HCT116 (cell line): Measurements from ENCODE around the gene TMPRSS3. TPM values are rescaled to one million over a fixed set of nuclear protein-coding genes. Genes with fewer than 3 reads are reported as not detected.

Source experiments
- ATAC-seq: fragments of 200-7000 bp; cut with Tn5 transposase; 2 replicates; pipeline ENCODE4 v1.9.1; 2020; ENCODE audit warnings: mild to moderate bottlenecking, moderate library complexity
- BruUV-seq: library from RNA; stranded (reverse); fragments of 400-500 nt; replicated peaks from 2 replicates; lab custom pipeline; 2021; lab: Mats Ljungman, UMichigan
- CTCF ChIA-PET: fragments of 300-600 bp; sonication (Branson Sonifier 250); formaldehyde crosslinking; loops from one replicate; lab custom pipeline; 2021; ENCODE audit warnings: antibody characterized with exemption; lab: Charles Lee
- POLR2A ChIA-PET: fragments of 300-600, 350-600 bp; sonication (Branson Sonifier 250); formaldehyde crosslinking; loops from one replicate; lab custom pipeline; 2021; ENCODE audit warnings: antibody characterized with exemption; lab: Charles Lee
- RAD21 ChIA-PET, 2 experiments: fragments of 300-600 bp; sonication (Branson Sonifier 250); formaldehyde crosslinking; loops; one replicate each; lab custom pipeline; 2023; ENCODE audit warnings: low total read pairs in 2 of 2; ENCODE audit not compliant: uncharacterized antibody in 2 of 2, unreplicated experiment in 2 of 2, low non-redundant PET in 1 of 2; lab: Charles Lee
- DNase-seq: peaks from one replicate; pipeline ENCODE4 v3.0.0-alpha.2; 2010; ENCODE audit warnings: low read depth, low spot score
- H2AFZ ChIP-seq: fragments of 200-600 bp; shearing (Covaris generic), sonication (generic); 2 replicates; pipeline ENCODE4 v1.6.1; 2017; ENCODE audit warnings: low read depth, mixed run types, mixed read lengths, antibody characterized with exemption, low read length; ENCODE audit not compliant: poor library complexity, severe bottlenecking
- H3K27ac ChIP-seq: 2 replicates; pipeline ENCODE4 v1.5.1; 2012; ENCODE audit warnings: low read depth, low read length
- H3K27me3 ChIP-seq: fragments of 200-600 bp; sonication (generic); 2 replicates; pipeline ENCODE4 v1.6.1; 2016; ENCODE audit warnings: mixed run types, low read length, mixed read lengths; ENCODE audit not compliant: insufficient read depth
- H3K36me3 ChIP-seq, 2 experiments: fragments of 200-500 bp in 1 of 2; fragments of 200-600 bp in 1 of 2; sonication (Bioruptor generic) in 1 of 2; sonication (generic) in 1 of 2; 2 replicates each; pipeline versions ENCODE4 v1.5.1 to v1.6.1; 2014 to 2016; ENCODE audit warnings: low read length in 2 of 2, inconsistent platforms in 1 of 2, mixed read lengths in 1 of 2, mixed run types in 1 of 2; ENCODE audit not compliant: insufficient read depth in 2 of 2, control insufficient read depth in 1 of 2
- H3K4me1 ChIP-seq, 2 experiments: fragments of 200-600 bp in 1 of 2; sonication (generic) in 1 of 2; 2 replicates each; pipeline versions ENCODE4 v1.5.1 to v1.6.1; 2012 to 2017; ENCODE audit warnings: low read length in 2 of 2, inconsistent platforms in 1 of 2, mild to moderate bottlenecking in 1 of 2, mixed read lengths in 1 of 2, mixed run types in 1 of 2, moderate library complexity in 1 of 2; ENCODE audit not compliant: insufficient read depth in 2 of 2, control insufficient read depth in 1 of 2
- H3K4me2 ChIP-seq: fragments of 200-600 bp; sonication (generic); 2 replicates; pipeline ENCODE4 v1.6.1; 2017; ENCODE audit warnings: mixed run types, low read length, mixed read lengths
- H3K4me3 ChIP-seq, 2 experiments: fragments of 200-600 bp in 1 of 2; sonication (generic) in 1 of 2; replicated peaks in 1 of 2; 2 replicates each; pipeline ENCODE4 v1.5.1; 2011 to 2016; ENCODE audit warnings: low read length in 2 of 2, control low read depth in 1 of 2, low read depth in 1 of 2, mild to moderate bottlenecking in 1 of 2, mixed read lengths in 1 of 2, mixed run types in 1 of 2
- H3K79me2 ChIP-seq: fragments of 200-600 bp; sonication (generic); 2 replicates; pipeline ENCODE4 v1.6.1; 2017; ENCODE audit warnings: mild to moderate bottlenecking, mixed run types, low read length, moderate library complexity, mixed read lengths; ENCODE audit not compliant: insufficient read depth
- H3K9ac ChIP-seq: fragments of 200-600 bp; sonication (generic); 2 replicates; pipeline ENCODE4 v1.6.1; 2016; ENCODE audit warnings: low read length, mixed read lengths
- H3K9me2 ChIP-seq: fragments of 200-600 bp; sonication (generic), shearing (Covaris generic); 2 replicates; pipeline ENCODE4 v1.6.1; 2017; ENCODE audit warnings: mixed run types, mild to moderate bottlenecking, moderate library complexity; ENCODE audit not compliant: insufficient read depth
- H3K9me3 ChIP-seq, 2 experiments: fragments of 200-500 bp in 1 of 2; fragments of 200-600 bp in 1 of 2; sonication (Bioruptor generic) in 1 of 2; sonication (generic) in 1 of 2; 2 replicates each; pipeline ENCODE4 v1.6.1; 2014 to 2017; ENCODE audit warnings: low read length in 2 of 2, mixed read lengths in 2 of 2, inconsistent platforms in 1 of 2, low read depth in 1 of 2, mild to moderate bottlenecking in 1 of 2, mixed run types in 1 of 2, moderate library complexity in 1 of 2; ENCODE audit not compliant: control insufficient read depth in 1 of 2, insufficient read depth in 1 of 2
- H4K20me1 ChIP-seq: fragments of 200-600 bp; sonication (generic), shearing (Covaris generic); 2 replicates; pipeline ENCODE4 v1.6.1; 2017; ENCODE audit warnings: mixed run types, mild to moderate bottlenecking, moderate library complexity; ENCODE audit not compliant: insufficient read depth
- intact Hi-C: fragments of 100-400 bp; cut with micrococcal nuclease; formaldehyde crosslinking; loops from 2 replicates; pipeline ENCODE4 v1.10.0; 2022
- total RNA-seq: library from RNA; stranded (reverse); gene quantifications from one replicate; pipeline ENCODE4 v1.2.1, GENCODE V29; 2021; ENCODE audit not compliant: unreplicated experiment
- TF ChIP-seq, protein P1 (sequence below): IDR thresholded peaks from 2 replicates; pipeline ENCODE4 v1.6.1; 2011; ENCODE audit warnings: mild to moderate bottlenecking, low read length, moderate library complexity; ENCODE audit not compliant: insufficient replicate concordance; ENCODE audit errors: extremely low read depth
- TF ChIP-seq, protein P2 (sequence below): IDR thresholded peaks from 2 replicates; pipeline ENCODE4 v1.6.1; 2012

The TMPRSS3 gene
- total RNA-seq, 1 experiment from 2014 or later, result not detected

DNA sequence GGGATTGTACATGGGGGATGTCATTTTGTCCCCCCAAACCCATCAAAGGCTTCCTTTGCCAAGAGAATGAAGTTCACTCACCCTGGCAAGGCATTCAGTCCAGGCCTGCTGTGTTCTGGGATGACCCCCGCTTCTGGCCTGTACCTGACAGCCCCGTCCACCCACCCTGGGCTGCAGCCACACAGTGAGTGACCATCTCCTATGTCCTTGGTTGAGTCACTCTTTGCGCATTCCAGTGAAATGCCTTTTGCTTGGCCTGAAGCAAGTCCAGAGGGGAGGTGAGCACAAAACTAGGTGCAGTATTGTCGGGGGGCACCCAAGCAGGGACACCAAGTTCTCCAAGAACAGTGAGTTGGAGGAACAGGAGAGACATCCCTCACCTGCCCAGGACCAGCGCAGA, 10.2 kb downstream of the TMPRSS3 start (continued):
- TF ChIP-seq, protein P1, sequence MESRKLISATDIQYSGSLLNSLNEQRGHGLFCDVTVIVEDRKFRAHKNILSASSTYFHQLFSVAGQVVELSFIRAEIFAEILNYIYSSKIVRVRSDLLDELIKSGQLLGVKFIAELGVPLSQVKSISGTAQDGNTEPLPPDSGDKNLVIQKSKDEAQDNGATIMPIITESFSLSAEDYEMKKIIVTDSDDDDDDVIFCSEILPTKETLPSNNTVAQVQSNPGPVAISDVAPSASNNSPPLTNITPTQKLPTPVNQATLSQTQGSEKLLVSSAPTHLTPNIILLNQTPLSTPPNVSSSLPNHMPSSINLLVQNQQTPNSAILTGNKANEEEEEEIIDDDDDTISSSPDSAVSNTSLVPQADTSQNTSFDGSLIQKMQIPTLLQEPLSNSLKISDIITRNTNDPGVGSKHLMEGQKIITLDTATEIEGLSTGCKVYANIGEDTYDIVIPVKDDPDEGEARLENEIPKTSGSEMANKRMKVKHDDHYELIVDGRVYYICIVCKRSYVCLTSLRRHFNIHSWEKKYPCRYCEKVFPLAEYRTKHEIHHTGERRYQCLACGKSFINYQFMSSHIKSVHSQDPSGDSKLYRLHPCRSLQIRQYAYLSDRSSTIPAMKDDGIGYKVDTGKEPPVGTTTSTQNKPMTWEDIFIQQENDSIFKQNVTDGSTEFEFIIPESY, result no peak

DNA sequence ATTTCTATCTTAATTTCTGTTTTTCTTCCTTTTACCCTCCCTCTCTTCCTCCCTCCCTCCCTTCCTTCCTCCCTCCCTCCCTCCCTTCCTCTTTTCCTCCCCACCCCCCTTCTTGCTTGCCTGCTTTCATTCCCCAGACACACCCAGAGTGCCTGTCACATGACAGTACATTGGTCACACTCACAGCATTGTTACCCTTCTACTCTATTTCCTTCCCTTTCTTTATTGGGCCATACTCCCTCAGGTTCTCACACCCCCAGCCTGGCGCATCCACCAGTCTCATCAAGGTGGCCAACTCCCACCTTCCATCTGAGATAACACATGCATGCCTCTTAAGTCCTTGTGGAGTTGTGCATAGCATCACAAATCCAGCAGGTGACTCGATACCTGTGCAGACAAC, 10.9 kb downstream of the TMPRSS3 start:
- RAD21 ChIA-PET, result no interaction called here
- Histone ChIP-seq H3K4me3 (no peak overlapping the region), H3K9me2 (no peaks in the 10 kb centered on the region), H3K4me2 (no peak overlapping the region), H3K4me1 (peaks cover 0 to 3% of the 10 kb centered on the region in 2 experiments; a peak in 1 of 4 replicates), H3K27me3 (no peaks in the 10 kb centered on the region), H3K36me3 (no peaks in the 10 kb centered on the region), H3K9ac (no peak overlapping the region)
- no peak for DNase-seq
- TF ChIP-seq, protein P2, sequence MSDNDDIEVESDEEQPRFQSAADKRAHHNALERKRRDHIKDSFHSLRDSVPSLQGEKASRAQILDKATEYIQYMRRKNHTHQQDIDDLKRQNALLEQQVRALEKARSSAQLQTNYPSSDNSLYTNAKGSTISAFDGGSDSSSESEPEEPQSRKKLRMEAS, result no peak
- TF ChIP-seq, all 23 proteins: peak for 0
- H3K79me2 ChIP-seq, result no peaks in the 10 kb centered on the region
- H2AFZ ChIP-seq, result no peak overlapping the region
- BruUV-seq, result no TSS peak
- no peak overlapping the region for H3K27ac ChIP-seq
- POLR2A ChIA-PET, result no interaction called here
- no peaks in the 10 kb centered on the region for H4K20me1 ChIP-seq
- intact Hi-C loops, result loop anchor here (10.0 kb wide), 1 partner anchor 150 kb away; no protein-coding TSS in a partner anchor
- CTCF ChIA-PET, result no interaction called here
- H3K9me3 ChIP-seq, result peaks cover 4 to 5% of the 10 kb centered on the region in 2 experiments; a peak in 2 of 4 replicates
- ATAC-seq, result no peak
